Measurements from ENCODE around the gene BMP6. TPM values are rescaled to one million over a fixed set of nuclear protein-coding genes. Genes with fewer than 3 reads are reported as not detected.

Gene BMP6
- total and polyA plus RNA-seq, 2 of the 8 experiments (the other 6 are each of a cell fraction or from before 2014, with no cell fraction given): 2.0 to 2.1 TPM

DNA sequence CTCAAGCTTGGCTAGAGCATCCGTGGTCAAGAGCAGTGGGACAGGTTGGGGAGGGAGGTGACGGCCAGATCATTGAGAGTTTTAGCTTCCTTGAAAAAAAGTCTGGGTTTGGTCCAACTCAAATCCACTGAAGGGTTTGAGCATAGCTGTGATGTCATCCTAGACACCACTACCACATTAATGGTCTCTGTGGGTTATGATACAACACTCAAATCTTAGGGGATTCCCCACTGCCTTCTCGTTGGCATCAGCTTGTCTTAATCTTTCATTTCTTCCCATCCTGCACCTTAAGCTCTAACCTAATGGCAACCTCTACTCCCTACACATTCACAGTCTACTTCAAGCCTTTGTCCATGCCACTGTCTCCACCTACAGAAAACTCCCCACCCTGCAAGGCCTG, 77.3 kb downstream of the BMP6 start:
- 82% methylated on average over 3 of the region's 3 CpGs; no CpG with 5 or more reads in 1 of the 2 experiments for WGBS, 2 experiments (ENCODE audit: extremely low coverage in 1 of 2, insufficient coverage in 1 of 2, insufficient read length in 1 of 2, insufficient replicate concordance in 2 of 2, low coverage in 1 of 2, low lambda C conversion rate in 2 of 2, missing lambda C conversion rate in 1 of 2)
- no peak overlapping the region; the same call in 1 of the 2 replicates for H2BK5ac ChIP-seq (ENCODE audit: low read depth, low read length)
- no peak for DNase-seq (ENCODE audit: low read depth in 1 of 2, low spot score in 2 of 2)
- no peak overlapping the region for H3K23ac ChIP-seq (ENCODE audit: insufficient read length)
- H3K4me3 ChIP-seq (ENCODE audit: extremely low read depth in 1 of 4, insufficient read depth in 2 of 4, low read depth in 3 of 4, low read length in 4 of 4): no peak overlapping the region
- H2BK20ac ChIP-seq (ENCODE audit: low read length): no peak overlapping the region
- H4K91ac ChIP-seq (replicated peaks; ENCODE audit: insufficient read length, low read length): no peak overlapping the region
- H2AFZ ChIP-seq (ENCODE audit: low read length): no peak overlapping the region
- no peak overlapping the region for H3K18ac ChIP-seq (ENCODE audit: extremely low read depth, low read length)
- H3K27me3 ChIP-seq (replicated peaks in 1 of 4; ENCODE audit: control insufficient read depth in 3 of 4, extremely low read depth in 1 of 4, insufficient read depth in 3 of 4, low read length in 3 of 4): peaks cover 0 to 1% (median 0%) of the 10 kb centered on the region in 4 experiments; a peak in 2 of 7 replicates
- H4K20me1 ChIP-seq (replicated peaks in 1 of 2; ENCODE audit: control insufficient read depth in 1 of 2, insufficient read depth in 2 of 2, low read length in 2 of 2): no peaks in the 10 kb centered on the region
- no peaks in the 10 kb centered on the region for H3K79me2 ChIP-seq (ENCODE audit: control insufficient read depth in 1 of 2, insufficient read depth in 2 of 2, low read length in 2 of 2)
- ChIA-PET POLR2A (ENCODE audit: partially characterized antibody) (no interaction called here), CTCF (ENCODE audit: partially characterized antibody) (interaction anchor here (0.7 to 1.5 kb wide), 6 partner anchors 11 to 206 kb away, joined by 3 to 5 read pairs (median 3); partner anchors contain the start of gene BMP6)
- no peak overlapping the region for H3K14ac ChIP-seq (ENCODE audit: insufficient read length)
- H3K4ac ChIP-seq (replicated peaks; ENCODE audit: insufficient read length, low read depth, low read length): no peak overlapping the region
- H2BK12ac ChIP-seq (ENCODE audit: low read depth, low read length): no peak overlapping the region
- no peak overlapping the region for H3K4me2 ChIP-seq (ENCODE audit: insufficient read depth in 1 of 2, low read depth in 2 of 2, low read length in 2 of 2)
- no peaks in the 10 kb centered on the region for H3K23me2 ChIP-seq (ENCODE audit: low read depth, low read length)
- H3K9ac ChIP-seq (replicated peaks in 1 of 4; ENCODE audit: extremely low read depth in 1 of 4, low read depth in 3 of 4, low read length in 3 of 4): no peak overlapping the region
- no peak overlapping the region for H2BK120ac ChIP-seq (replicated peaks; ENCODE audit: low read depth, low read length)
- no peaks in the 10 kb centered on the region for H3K36me3 ChIP-seq (ENCODE audit: control insufficient read depth in 2 of 4, insufficient read depth in 4 of 4, low read length in 3 of 4)
- no peak overlapping the region for H3K27ac ChIP-seq (ENCODE audit: low read depth, low read length)
- no peak overlapping the region for H4K8ac ChIP-seq (ENCODE audit: extremely low read depth, insufficient read depth, low read length)
- peaks cover 0 to 6% (median 4%) of the 10 kb centered on the region in 4 experiments; a peak in 3 of 7 replicates for H3K4me1 ChIP-seq (replicated peaks in 1 of 4; ENCODE audit: control insufficient read depth in 3 of 4, insufficient read depth in 4 of 4, low read length in 3 of 4)
- no peak overlapping the region for H2BK15ac ChIP-seq (ENCODE audit: low read length)
- no peak overlapping the region for H2AK5ac ChIP-seq (ENCODE audit: low read depth, low read length)
- FAIRE-seq: no peak
- no peaks in the 10 kb centered on the region for H3K79me1 ChIP-seq (ENCODE audit: low read depth, low read length)
- H4K5ac ChIP-seq (ENCODE audit: insufficient read length, low read depth, low read length): no peak overlapping the region
- no peaks in the 10 kb centered on the region for H3K9me3 ChIP-seq (ENCODE audit: insufficient read depth in 2 of 2, low read depth in 1 of 2, low read length in 1 of 2)
- H3K56ac ChIP-seq (replicated peaks; ENCODE audit: insufficient read length, low read depth, low read length): no peak overlapping the region
- TF ChIP-seq, protein P1, sequence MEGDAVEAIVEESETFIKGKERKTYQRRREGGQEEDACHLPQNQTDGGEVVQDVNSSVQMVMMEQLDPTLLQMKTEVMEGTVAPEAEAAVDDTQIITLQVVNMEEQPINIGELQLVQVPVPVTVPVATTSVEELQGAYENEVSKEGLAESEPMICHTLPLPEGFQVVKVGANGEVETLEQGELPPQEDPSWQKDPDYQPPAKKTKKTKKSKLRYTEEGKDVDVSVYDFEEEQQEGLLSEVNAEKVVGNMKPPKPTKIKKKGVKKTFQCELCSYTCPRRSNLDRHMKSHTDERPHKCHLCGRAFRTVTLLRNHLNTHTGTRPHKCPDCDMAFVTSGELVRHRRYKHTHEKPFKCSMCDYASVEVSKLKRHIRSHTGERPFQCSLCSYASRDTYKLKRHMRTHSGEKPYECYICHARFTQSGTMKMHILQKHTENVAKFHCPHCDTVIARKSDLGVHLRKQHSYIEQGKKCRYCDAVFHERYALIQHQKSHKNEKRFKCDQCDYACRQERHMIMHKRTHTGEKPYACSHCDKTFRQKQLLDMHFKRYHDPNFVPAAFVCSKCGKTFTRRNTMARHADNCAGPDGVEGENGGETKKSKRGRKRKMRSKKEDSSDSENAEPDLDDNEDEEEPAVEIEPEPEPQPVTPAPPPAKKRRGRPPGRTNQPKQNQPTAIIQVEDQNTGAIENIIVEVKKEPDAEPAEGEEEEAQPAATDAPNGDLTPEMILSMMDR (IDR thresholded peaks at IDR 0.05; ENCODE audit: control extremely low read depth in 1 of 3, insufficient read depth in 1 of 3, low read depth in 1 of 3, low read length in 3 of 3): no peak
- TF ChIP-seq HDAC2 (IDR thresholded peaks at IDR 0.05; ENCODE audit: borderline replicate concordance in 1 of 2, low read depth in 2 of 2, low read length in 2 of 2) (no peak), SP2 (IDR thresholded peaks at IDR 0.05; ENCODE audit: low read length) (no peak), JUND (IDR thresholded peaks at IDR 0.05; ENCODE audit: low read length) (no peak), TCF12 (IDR thresholded peaks at IDR 0.05; ENCODE audit: low read depth, low read length) (no peak), KDM5A (IDR thresholded peaks at IDR 0.05; ENCODE audit: low read length) (no peak), KDM1A (IDR thresholded peaks at IDR 0.05; ENCODE audit: borderline replicate concordance, low read length) (no peak), SUZ12 (IDR thresholded peaks at IDR 0.05; ENCODE audit: low read length) (no peak), HDAC6 (IDR thresholded peaks at IDR 0.05; ENCODE audit: low read depth, low read length) (no peak), NRF1 (IDR thresholded peaks at IDR 0.05; ENCODE audit: low read depth, low read length) (no peak)
- TF ChIP-seq, protein P2, sequence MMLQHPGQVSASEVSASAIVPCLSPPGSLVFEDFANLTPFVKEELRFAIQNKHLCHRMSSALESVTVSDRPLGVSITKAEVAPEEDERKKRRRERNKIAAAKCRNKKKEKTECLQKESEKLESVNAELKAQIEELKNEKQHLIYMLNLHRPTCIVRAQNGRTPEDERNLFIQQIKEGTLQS (IDR thresholded peaks at IDR 0.05; ENCODE audit: insufficient read depth, low read depth, low read length): no peak

Measured in H1 (cell line).